ENCODE measurements around the gene ZSCAN31.

GRCh38 chr6:28384143-28384533, 48.2 kb upstream of the ZSCAN31 start:
- TF ChIP-seq, protein P1, sequence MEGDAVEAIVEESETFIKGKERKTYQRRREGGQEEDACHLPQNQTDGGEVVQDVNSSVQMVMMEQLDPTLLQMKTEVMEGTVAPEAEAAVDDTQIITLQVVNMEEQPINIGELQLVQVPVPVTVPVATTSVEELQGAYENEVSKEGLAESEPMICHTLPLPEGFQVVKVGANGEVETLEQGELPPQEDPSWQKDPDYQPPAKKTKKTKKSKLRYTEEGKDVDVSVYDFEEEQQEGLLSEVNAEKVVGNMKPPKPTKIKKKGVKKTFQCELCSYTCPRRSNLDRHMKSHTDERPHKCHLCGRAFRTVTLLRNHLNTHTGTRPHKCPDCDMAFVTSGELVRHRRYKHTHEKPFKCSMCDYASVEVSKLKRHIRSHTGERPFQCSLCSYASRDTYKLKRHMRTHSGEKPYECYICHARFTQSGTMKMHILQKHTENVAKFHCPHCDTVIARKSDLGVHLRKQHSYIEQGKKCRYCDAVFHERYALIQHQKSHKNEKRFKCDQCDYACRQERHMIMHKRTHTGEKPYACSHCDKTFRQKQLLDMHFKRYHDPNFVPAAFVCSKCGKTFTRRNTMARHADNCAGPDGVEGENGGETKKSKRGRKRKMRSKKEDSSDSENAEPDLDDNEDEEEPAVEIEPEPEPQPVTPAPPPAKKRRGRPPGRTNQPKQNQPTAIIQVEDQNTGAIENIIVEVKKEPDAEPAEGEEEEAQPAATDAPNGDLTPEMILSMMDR (IDR thresholded peaks at IDR 0.05; ENCODE audit: control extremely low read depth in 1 of 3, insufficient read depth in 1 of 3, low read depth in 1 of 3, low read length in 3 of 3) = no peak
- TF ChIP-seq EZH2 (IDR thresholded peaks at IDR 0.05; ENCODE audit: low read depth, low read length, severe bottlenecking) = no peak

All from H1 (cell line).